IMR-90 (cell line): ENCODE results near the gene SDC1. TPM values are rescaled to one million over a fixed set of nuclear protein-coding genes. Genes with fewer than 3 reads are reported as not detected.
"Not testable (repeated sequence)": the region's sequence is repeated elsewhere in the genome, so short reads cannot be mapped to it uniquely, and the experiment has no call there.

Experiments used
- ATAC-seq: fragments of 200-7000 bp; cut with Tn5 transposase; 2 replicates; pipeline ENCODE4 v1.9.1; 2020; ENCODE audit warnings: low read depth, mild to moderate bottlenecking, moderate library complexity
- BruUV-seq: library from RNA; stranded (reverse); fragments of 400-500 nt; replicated peaks from 2 replicates; lab custom pipeline; 2021; lab: Mats Ljungman, UMichigan
- CTCF ChIA-PET: fragments of 300-600 bp; formaldehyde crosslinking; extraction: SDS; loops from one replicate; lab custom pipeline; 2021; ENCODE audit warnings: antibody characterized with exemption; lab: Yijun Ruan, JAX
- POLR2A ChIA-PET: fragments of 300-600 bp; sonication (Branson Sonifier 250); formaldehyde crosslinking; loops from one replicate; lab custom pipeline; 2022; ENCODE audit warnings: antibody characterized with exemption; ENCODE audit not compliant: unreplicated experiment; lab: Charles Lee
- DNase-seq: peaks from one replicate; pipeline ENCODE4 v3.0.0; 2013
- H2AFZ ChIP-seq: replicated peaks from 2 replicates; pipeline ENCODE3; 2013; ENCODE audit warnings: low read length, mild to moderate bottlenecking; ENCODE audit not compliant: poor library complexity
- H2AK5ac ChIP-seq: 2 replicates; pipeline ENCODE4 v1.6.1; 2013; ENCODE audit warnings: low read depth, low read length, inconsistent platforms
- H2AK9ac ChIP-seq: replicated peaks from 2 replicates; pipeline ENCODE3; 2013; ENCODE audit warnings: mild to moderate bottlenecking, low read depth, low read length, moderate library complexity; ENCODE audit not compliant: poor library complexity
- H2BK120ac ChIP-seq: 2 replicates; pipeline ENCODE4 v1.6.1; 2013; ENCODE audit warnings: low read depth, low read length, inconsistent platforms
- H2BK15ac ChIP-seq: 3 replicates; pipeline ENCODE4 v1.6.1; 2013; ENCODE audit warnings: low read depth, low read length, inconsistent platforms
- H2BK20ac ChIP-seq: 2 replicates; pipeline ENCODE4 v1.6.1; 2013; ENCODE audit warnings: low read depth, mild to moderate bottlenecking, inconsistent platforms, low read length, moderate library complexity
- H2BK5ac ChIP-seq: 2 replicates; pipeline ENCODE4 v1.6.1; 2013; ENCODE audit warnings: mild to moderate bottlenecking, low read depth, low read length, inconsistent platforms; ENCODE audit not compliant: poor library complexity, severe bottlenecking
- H3K14ac ChIP-seq: replicated peaks from 2 replicates; pipeline ENCODE4 v1.6.1; 2013; ENCODE audit warnings: low read depth, low read length, inconsistent platforms
- H3K18ac ChIP-seq: 2 replicates; pipeline ENCODE4 v1.6.1; 2013; ENCODE audit warnings: low read depth, low read length, control low read depth
- H3K23ac ChIP-seq: 2 replicates; pipeline ENCODE4 v1.6.1; 2013; ENCODE audit warnings: low read depth, low read length, inconsistent platforms
- H3K27ac ChIP-seq: 2 replicates; pipeline ENCODE4 v1.5.1; 2013; ENCODE audit warnings: mild to moderate bottlenecking, control low read depth, low read length; ENCODE audit not compliant: insufficient read depth
- H3K27me3 ChIP-seq: 2 replicates; pipeline ENCODE4 v1.6.1; 2013; ENCODE audit warnings: low read length; ENCODE audit not compliant: control insufficient read depth, insufficient read depth
- H3K36me3 ChIP-seq: 2 replicates; pipeline ENCODE4 v1.6.1; 2013; ENCODE audit warnings: low read length, mixed read lengths; ENCODE audit not compliant: control insufficient read depth, insufficient read depth
- H3K4ac ChIP-seq: 2 replicates; pipeline ENCODE4 v1.6.1; 2013; ENCODE audit warnings: low read depth, low read length, inconsistent platforms
- H3K4me1 ChIP-seq: 2 replicates; pipeline ENCODE4 v1.6.1; 2013; ENCODE audit warnings: low read length, mixed read lengths; ENCODE audit not compliant: control insufficient read depth, insufficient read depth
- H3K4me2 ChIP-seq: 2 replicates; pipeline ENCODE4 v1.6.1; 2013; ENCODE audit warnings: low read depth, mild to moderate bottlenecking, control low read depth, low read length, moderate library complexity
- H3K4me3 ChIP-seq: 2 replicates; pipeline ENCODE4 v1.5.1; 2013; ENCODE audit warnings: low read depth, mild to moderate bottlenecking, control low read depth, low read length, moderate library complexity; ENCODE audit not compliant: insufficient read depth
- H3K56ac ChIP-seq: 2 replicates; pipeline ENCODE4 v1.6.1; 2013; ENCODE audit warnings: low read length, inconsistent platforms; ENCODE audit not compliant: insufficient read depth; ENCODE audit errors: extremely low read depth
- H3K79me1 ChIP-seq, 2 experiments: 2 replicates each; pipeline ENCODE4 v1.6.1; 2013; ENCODE audit warnings: low read length in 2 of 2, inconsistent platforms in 1 of 2, low read depth in 1 of 2
- H3K9ac ChIP-seq: 2 replicates; pipeline ENCODE4 v1.6.1; 2013; ENCODE audit warnings: low read depth, low read length, control low read depth
- H3K9me1 ChIP-seq: 2 replicates; pipeline ENCODE4 v1.6.1; 2013; ENCODE audit warnings: low read length, inconsistent platforms; ENCODE audit not compliant: insufficient read depth
- H3K9me3 ChIP-seq: 2 replicates; pipeline ENCODE4 v1.6.1; 2013; ENCODE audit warnings: low read length; ENCODE audit not compliant: control insufficient read depth, insufficient read depth
- H4K20me1 ChIP-seq: 2 replicates; pipeline ENCODE4 v1.6.1; 2013; ENCODE audit warnings: low read length, inconsistent platforms; ENCODE audit not compliant: insufficient read depth
- H4K5ac ChIP-seq: 2 replicates; pipeline ENCODE4 v1.6.1; 2013; ENCODE audit warnings: mild to moderate bottlenecking, low read depth, low read length, control low read depth
- H4K8ac ChIP-seq, 2 experiments: 2 replicates each; pipeline ENCODE4 v1.6.1; 2013; ENCODE audit warnings: low read depth in 2 of 2, low read length in 2 of 2, control low read depth in 1 of 2, inconsistent platforms in 1 of 2
- H4K91ac ChIP-seq: 2 replicates; pipeline ENCODE4 v1.6.1; 2013; ENCODE audit warnings: low read depth, low read length, inconsistent platforms; ENCODE audit not compliant: insufficient read depth
- WGBS, 2 experiments: methylation state at CpG; one replicate each; pipeline versions ENCODE4 v1.1.5 to v1.1.7; 2013; ENCODE audit warnings: missing lambda C conversion rate in 2 of 2; ENCODE audit not compliant: insufficient read length in 1 of 2; ENCODE audit errors: extremely low coverage in 2 of 2; 5-methylcytosine and 5-hydroxymethylcytosine counted together
- dilution Hi-C: fragments of 300-500 bp; cut with HindIII; formaldehyde crosslinking; loops from one replicate; pipeline ENCODE4 v1.14.3; 2018; ENCODE audit warnings: low sequenced_read_pairs; ENCODE audit not compliant: unreplicated experiment
- in situ Hi-C: fragments of 300-500 bp; cut with MboI; formaldehyde crosslinking; loops from 3 replicates; pipeline ENCODE4 v1.14.3; 2019; ENCODE audit warnings: low sequenced_read_pairs, inconsistent platforms, mixed read lengths
- intact Hi-C: fragments of 100-400 bp; cut with micrococcal nuclease; formaldehyde crosslinking; loops from 2 replicates; pipeline ENCODE4 v1.10.0; 2022
- polyA plus RNA-seq, 3 experiments: library from polyadenylated mRNA; depleted of rRNA; stranded (reverse); fragments of >200 nt; gene quantifications; 2 replicates each; pipeline ENCODE4 v1.2.3, GENCODE V29; 2012; ENCODE audit warnings: low replicate concordance in 1 of 3
- total RNA-seq: library from RNA; depleted of rRNA; stranded (reverse); fragments of >200 nt; gene quantifications from 2 replicates; pipeline ENCODE4 v1.2.3, GENCODE V29; 2012

The SDC1 gene
- total and polyA plus RNA-seq, 2 of the 4 experiments (the other 2 are of a cell fraction) = 22.0 to 28.3 TPM

DNA sequence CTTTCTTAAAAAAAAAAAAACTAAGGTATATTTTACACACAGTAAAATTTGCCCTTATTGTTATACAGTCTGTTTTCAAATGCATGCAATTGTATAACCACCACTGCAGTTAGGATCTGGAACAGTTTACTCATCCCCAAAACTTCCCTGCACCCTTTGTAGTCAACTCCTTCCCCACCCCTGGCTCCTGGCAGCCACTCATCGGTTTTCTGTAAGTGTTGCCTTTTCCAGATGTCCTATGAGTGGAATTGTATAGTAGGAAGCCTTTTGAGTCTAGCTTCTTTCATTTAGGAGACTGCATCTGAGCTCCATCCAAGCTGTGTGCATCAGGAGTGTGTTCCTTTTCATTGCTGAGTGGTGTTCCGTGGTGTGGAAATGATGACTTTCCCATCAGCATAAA, 9.7 kb upstream of the SDC1 start:
- in situ Hi-C loops, dilution Hi-C loops, H3K9me3 ChIP-seq, ATAC-seq, intact Hi-C loops, CTCF ChIA-PET, H4K8ac ChIP-seq, H3K4me3 ChIP-seq, H4K91ac ChIP-seq, H3K56ac ChIP-seq, H3K79me1 ChIP-seq, H3K36me3 ChIP-seq, H2AK9ac ChIP-seq, H2BK15ac ChIP-seq, H3K27me3 ChIP-seq, H3K18ac ChIP-seq, H3K9me1 ChIP-seq, H2AFZ ChIP-seq, H3K23ac ChIP-seq, H3K4me2 ChIP-seq, H2BK20ac ChIP-seq, H4K5ac ChIP-seq, H3K4ac ChIP-seq, H3K4me1 ChIP-seq, H4K20me1 ChIP-seq, H2AK5ac ChIP-seq, H2BK5ac ChIP-seq, POLR2A ChIA-PET, DNase-seq, H3K27ac ChIP-seq, H3K14ac ChIP-seq, BruUV-seq, H2BK120ac ChIP-seq, H3K9ac ChIP-seq: not testable (repeated sequence)
- WGBS, 2 experiments = no CpG with 5 or more reads among the region's 2 CpGs
